Measurements from ENCODE around the gene LHFPL6.

GRCh38 chr13:39499604-39500003 lies 103.4 kb downstream of the LHFPL6 start:
- TF ChIP-seq NFYB (IDR thresholded peaks at IDR 0.05; ENCODE audit: insufficient read depth, low read depth, low read length) (no peak), JUNB (IDR thresholded peaks at IDR 0.05) (no peak), POLR2A (IDR thresholded peaks at IDR 0.05; ENCODE audit: low read depth, low read length) (no peak), FOS (IDR thresholded peaks at IDR 0.05; ENCODE audit: borderline replicate concordance, extremely low read depth, insufficient read length) (no peak)
